Measurements from ENCODE around the gene JAK2. TPM values are rescaled to one million over a fixed set of nuclear protein-coding genes. Genes with fewer than 3 reads are reported as not detected.

JAK2 gene
- total RNA-seq, 1 experiment from 2014 or later = 1.3 TPM

DNA sequence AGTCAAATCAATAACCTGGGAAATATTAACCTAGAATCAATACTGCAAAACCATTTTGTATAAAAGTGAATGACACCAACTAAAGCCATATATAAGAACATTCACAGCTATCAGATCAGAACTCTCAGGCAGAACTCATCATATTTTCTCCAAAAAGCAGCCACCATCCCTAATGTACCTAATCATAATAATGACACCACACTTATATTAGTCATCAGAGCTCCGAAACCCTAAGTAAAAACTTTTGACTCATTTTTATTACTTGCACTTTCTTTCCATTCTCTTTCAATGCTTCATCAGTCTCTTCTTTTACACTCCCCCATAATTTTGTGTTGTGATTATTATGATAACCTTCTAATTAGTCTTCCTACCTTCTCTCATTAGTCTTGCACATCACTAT, 155.1 kb downstream of the JAK2 start:
- no peak for DNase-seq (ENCODE audit: low spot score)

DNA sequence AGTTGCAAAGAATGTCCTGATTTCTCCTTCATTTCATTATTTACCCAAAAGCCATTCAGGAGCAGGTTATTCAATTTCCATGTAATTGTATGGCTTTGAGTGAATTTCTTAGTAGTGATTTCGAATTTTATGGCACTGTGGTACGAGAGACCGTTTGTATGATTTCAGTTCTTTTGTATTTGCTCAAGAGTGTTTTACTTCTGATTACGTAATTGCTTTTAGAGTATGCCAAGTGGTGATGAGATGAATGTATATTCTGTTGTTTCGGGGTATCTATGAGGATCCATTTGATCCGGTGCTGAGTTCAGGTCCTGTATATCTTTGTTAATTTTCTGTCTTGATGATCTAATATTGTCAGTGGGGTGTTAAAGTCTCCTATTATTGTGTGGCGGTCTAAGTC, 159.1 kb downstream of the JAK2 start:
- DNase-seq (ENCODE audit: low spot score) = no peak

DNA sequence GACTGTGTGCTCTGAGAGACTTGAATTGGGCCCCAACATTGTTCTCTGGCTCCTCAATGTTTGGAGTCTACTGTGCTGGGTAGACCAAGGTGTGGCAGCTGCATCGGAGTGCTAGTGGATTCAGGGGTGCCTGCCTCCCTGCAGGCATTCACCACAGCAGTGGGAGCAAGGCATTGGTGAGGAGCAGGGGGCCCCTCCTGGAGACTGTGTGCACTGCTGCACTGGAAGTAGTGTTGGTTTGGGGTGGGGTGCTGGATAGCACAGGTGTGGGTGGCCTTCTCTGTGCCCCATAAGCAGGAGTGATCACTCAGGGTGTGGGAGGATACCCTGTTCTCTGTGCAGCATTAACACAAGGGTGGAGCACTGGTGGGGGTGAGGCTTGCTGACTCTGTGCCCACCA, 161.2 kb downstream of the JAK2 start:
- no peak for DNase-seq (ENCODE audit: low spot score)

Other genes with a start within 250 kb of the JAK2 start
- gene AK3, start 244.1 kb upstream of the JAK2 start, total RNA-seq (2014; rRNA removed; shearing (Covaris generic)) = 114 TPM in 2 replicates
- 35.1 and 51.7 TPM in 2 replicates for gene RCL1, start 192.3 kb upstream of the JAK2 start, total RNA-seq (2014; rRNA removed; shearing (Covaris generic))
- gene INSL6, start 200.4 kb downstream of the JAK2 start, total RNA-seq (2014; rRNA removed; shearing (Covaris generic)) = not detected in 2 replicates
- gene INSL4, start 246.1 kb downstream of the JAK2 start, total RNA-seq (2014; rRNA removed; shearing (Covaris generic)) = 0.20 TPM in 1 of 2 replicates, not detected in the other

All from HT-29 (cell line).